IPS-NIHi7 (cell line): ENCODE data around the gene JPH3.
"Not testable (repeated sequence)": the region's sequence is repeated elsewhere in the genome, so short reads cannot be mapped to it uniquely, and the experiment has no call there.

ENCODE experiments used
- DNase-seq: peaks from one replicate; pipeline ENCODE4 v3.0.0; 2012; ENCODE audit warnings: mixed read lengths; ENCODE audit errors: extremely low spot score

The JPH3 gene

DNA sequence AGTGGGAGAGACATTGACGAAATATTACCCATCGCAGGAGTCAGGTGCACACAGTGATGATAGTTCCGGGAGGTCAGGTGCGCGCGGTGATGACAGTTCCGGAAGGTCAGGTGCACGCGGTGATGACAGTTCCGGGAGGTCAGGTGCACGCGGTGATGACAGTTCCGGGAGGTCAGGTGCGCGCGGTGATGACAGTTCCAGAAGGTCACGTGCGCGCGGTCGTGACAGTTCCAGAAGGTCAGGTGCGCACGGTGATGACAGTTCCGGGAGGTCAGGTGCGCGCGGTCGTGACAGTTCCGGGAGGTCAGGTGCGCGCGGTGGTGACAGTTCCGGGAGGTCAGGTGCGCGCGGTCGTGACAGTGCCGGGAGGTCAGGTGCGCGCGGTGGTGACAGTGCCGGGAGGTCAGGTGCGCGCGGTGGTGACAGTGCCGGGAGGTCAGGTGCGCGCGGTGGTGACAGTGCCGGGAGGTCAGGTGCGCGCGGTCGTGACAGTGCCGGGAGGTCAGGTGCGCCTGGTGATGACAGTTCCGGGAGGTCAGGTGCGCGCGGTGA, 78.8 kb downstream of the JPH3 start:
- DNase-seq: not testable (repeated sequence)

DNA sequence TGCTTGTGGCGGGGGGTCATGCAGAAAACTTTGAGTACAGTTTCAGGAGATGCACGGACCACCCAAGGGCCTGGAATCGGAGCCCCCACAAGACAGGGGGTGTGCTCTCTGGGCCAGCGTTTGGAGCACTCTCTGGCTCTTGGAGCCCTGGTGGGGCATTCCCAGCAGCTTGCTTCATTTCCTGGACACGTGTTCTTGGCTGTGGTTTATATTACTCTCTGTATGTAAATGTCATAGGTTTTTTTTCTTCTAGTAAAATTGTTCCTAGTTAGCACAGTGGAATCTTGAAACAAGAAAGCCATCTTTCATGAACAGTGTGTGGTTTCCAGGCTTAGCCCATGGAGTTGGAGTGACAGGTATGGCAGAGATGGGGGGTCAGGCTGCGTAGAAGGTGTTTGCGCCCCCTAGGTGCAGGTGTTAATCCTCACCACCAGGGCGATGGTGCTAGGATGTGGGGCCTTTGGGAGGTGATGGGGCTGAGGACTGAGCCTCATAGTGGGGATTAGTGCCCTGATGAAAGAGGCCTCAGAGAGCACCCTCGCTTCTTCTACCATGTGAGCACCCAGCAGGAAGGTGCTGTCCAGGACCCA, 79.8 kb downstream of the JPH3 start:
- peak; percentile 79 for DNase-seq

DNA sequence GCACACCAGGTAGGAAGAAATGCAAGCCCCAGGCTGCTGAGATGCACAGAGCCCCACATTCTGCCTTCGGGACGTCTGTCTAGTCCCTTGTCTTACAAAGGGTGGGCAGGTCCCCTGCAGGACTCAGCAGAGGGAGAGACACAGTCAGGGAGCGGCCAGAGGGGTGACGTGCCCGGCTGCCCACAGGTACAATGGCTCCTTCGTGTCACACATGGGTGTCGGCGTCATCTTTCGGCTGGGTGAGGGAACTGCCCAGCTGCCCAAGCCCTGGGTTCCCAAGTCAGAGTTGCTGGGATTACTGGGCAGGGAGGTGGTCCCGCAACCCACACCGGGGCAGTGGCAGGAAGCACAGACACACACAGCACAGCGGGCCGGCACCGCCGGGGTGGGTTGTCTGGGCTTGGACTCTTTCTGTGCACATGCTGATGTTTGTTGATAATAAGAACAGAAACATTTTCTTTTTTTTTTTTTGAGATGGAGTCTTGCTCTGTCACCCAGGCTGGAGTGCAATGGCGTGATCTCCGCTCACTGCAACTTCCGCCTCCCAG, 80.6 kb downstream of the JPH3 start:
- DNase-seq: no peak

DNA sequence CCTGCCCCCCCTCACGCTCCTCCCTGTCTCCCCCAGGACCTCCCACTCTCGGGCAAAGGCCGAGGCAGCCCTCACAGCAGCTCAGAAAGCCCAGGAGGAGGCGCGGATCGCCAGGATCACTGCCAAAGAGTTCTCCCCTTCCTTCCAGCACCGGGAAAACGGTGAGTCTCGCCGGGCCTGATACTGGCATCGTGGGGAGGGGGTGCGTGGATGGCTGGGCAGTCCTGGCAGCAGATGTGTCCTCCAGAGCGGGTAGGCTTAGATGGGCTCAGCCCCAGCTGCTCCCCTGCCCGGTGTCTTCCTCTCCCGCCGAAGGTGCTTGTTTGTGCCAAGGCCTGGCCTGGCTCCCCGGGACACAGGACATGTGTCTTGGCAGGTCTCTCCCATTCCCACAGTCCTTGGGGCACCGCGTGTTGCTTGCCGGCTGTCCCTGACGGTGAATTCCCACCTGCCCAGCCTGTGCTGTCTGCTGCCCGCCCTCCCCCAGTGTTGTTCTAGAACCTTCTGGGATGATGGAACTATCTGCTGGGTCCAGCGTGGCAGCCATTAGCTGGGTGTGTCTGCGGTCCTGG, 81.9 kb downstream of the JPH3 start:
- DNase-seq: no peak

DNA sequence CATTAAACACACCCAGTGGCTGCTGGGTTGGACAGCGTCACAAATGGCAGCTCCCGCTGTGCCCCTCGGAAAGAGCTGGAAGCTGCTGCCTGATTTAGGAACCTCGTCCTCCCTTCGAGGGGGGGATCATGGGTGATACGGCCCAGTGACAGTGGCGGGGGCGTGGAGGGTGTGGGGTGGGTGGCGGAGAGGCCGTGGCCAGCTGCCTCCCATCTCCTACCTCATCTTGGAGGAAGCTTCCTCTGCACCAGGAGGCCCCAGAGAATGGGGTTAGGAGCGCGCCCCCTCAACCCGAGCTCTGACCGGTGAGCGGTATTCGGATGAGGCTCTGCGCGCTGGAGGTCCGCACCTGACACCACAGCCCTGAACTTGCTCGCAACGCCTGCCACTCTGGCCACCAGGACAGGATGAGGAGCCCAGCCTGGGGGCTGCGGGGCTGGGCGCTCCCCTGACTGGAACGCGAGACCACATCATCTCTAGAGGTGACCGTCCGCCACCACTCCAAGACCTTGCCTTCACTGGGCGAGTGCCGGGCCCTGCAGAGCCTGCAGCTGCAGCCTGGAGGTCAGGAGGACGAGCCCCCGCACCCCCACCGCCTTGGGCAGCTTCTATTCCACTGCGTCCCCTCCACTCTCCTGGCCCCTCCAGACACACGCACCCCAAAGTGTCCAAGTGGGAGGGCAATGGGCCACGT, 82.5 kb downstream of the JPH3 start:
- DNase-seq: no peak

DNA sequence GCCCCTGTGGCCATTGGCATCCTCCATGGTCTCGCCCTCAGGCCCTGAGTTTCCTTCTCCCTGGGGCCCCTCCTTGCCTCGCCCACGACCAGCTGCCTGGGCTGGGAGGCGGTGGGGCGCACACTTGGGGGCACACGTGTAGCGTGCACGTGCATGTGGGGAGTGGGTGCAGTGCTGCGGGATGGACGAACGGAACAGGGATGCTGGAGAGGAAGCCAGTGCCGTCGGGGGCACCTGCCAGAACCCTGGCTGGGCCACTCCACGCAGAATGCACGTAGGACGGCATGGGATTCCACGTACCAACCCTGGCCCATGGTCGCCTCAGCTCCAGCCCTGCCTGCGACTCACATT, 83.1 kb downstream of the JPH3 start:
- DNase-seq: no peak

DNA sequence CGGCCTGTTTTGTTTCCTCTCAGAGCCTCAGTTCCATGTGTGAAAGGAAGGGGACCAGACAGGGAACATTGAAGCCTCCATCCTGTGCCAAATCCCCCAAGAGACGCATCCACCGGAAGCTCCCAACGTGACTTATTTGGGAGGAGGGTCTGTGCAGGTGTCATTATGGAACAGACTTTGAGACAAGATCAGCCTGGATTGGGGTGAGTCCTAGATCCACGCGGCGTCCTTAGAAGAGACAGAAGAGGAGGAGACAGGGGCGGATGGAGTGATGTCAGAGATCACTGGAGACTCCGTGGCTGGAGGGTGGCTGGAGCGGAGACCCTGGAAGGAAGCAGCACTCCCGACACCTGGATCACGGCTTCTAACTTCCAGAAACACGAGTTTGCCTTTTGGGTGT, 83.5 kb downstream of the JPH3 start:
- no peak for DNase-seq

DNA sequence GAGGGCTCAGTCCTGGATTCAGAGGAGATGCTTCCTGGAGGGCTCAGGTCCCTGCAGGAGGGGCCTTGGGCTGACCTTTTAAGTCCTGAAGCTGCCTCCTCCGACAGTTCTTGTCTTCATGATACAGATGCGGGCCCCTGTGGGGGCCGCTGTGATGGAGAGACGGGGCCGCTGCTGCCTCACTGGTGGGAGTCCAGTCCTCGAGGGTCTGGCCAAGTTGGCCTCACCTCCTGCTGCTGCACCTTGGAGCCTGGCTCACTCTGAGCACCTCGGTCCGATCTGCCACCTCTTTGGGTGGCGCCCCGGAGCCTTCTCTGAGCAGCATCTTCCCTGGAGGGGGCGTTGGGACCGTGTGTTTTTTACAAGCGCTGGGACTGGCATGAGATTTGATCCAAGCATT, 84.4 kb downstream of the JPH3 start:
- DNase-seq: no peak

DNA sequence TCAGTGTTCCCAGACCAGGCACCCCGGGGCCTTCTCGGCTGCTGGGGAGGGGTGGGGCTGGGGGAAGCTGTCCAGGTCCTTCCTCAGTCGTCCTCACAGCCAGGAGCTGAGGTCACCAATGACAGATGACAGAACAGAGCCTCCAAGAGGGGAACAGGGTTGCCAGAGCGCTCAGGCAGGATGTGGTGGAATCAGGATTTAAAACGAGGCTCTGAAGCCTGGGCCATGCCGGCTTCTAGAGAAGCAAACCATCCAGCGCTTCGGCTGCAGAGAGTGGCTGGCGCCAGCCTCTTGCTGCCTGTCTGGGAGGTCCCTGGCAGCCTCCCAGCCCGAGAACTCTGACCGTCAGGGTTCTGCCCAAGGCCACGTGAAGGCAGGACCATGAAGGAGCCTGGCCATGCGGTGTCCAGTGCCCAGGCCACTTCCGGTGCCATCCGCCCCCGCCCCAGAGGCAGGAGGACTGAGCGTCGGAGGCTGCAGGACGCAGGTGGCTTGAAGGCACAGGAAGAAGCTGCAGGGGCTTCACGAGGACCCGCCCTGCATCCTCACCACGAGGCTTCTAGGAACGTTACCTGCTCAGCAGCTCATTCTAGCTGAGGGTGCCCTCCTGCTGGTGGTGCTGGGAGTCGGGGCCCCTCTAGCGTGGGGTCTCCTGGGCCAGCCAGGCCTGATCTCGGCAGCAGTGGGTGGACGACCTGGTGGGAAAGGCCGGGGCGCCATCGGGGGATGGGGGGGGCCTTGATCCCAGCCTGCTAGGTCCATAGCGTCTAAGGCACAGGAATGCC, 85.0 kb downstream of the JPH3 start:
- DNase-seq: no peak

DNA sequence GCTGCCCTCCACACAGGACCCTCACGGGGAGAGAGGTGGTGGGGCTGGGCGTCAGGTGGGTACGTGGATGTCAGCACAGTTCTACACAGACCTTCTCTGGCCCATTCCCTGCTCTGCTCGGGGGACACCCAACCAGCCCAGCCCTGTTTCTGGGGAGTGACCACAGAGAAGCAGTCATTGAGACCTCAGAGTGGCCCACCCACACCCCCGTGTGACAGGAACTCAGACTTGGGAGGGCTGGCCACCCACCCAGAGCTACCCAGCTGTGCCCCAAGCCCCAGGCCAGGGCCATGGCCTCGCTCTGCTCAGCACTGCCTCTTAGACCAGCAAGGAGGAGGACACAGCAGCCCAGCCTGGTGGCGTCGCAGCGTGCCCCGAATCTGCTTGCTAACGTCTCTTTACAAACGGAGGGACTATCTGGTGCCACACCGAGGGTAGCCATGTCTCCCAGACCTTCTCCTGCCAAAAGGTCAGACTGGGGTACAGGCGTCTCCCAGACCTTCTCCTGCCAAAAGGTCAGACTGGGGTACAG, 85.8 kb downstream of the JPH3 start:
- DNase-seq: no peak

DNA sequence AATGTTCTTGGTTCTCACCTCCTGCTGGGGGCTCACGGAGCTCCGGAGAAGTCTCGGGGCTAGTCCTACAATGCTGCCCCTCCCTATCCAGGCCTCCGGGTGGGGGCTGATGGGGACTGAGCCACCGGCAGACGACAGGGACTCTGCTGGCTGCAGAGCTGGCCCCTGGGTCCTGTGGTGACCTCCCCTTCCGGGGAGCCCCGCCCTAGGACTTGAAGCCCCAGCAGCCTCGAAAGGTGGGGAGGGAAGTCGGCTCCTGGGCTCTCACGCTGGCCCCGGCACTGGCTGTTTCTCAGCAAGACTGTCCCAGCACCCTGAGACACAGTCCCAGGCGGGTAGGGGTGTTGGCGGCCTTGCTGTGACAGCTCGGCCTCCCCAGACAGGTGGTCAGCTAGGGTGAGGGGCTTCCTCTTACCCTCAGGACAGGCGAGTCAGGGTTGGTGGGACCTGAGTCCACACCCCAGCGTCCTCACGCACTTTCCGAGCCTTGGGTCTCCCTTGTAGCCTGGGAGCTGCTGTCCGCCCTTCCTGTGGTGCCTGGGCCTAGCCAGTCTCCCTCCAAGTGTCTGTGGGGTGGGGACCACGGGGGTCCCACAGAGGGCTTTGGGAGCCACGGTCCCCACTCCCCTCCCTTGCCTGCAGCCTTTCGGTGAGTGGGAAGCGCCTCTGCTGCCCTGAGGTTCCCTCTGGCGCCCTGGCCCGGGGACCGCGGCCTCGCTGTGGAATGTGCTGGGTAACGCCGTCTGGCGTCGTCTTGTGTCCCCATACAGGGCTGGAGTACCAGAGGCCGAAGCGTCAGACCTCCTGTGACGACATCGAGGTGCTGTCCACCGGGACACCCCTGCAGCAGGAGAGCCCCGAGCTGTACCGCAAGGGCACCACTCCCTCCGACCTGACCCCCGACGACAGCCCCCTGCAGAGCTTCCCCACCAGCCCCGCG, 86.8 kb downstream of the JPH3 start:
- DNase-seq: no peak

DNA sequence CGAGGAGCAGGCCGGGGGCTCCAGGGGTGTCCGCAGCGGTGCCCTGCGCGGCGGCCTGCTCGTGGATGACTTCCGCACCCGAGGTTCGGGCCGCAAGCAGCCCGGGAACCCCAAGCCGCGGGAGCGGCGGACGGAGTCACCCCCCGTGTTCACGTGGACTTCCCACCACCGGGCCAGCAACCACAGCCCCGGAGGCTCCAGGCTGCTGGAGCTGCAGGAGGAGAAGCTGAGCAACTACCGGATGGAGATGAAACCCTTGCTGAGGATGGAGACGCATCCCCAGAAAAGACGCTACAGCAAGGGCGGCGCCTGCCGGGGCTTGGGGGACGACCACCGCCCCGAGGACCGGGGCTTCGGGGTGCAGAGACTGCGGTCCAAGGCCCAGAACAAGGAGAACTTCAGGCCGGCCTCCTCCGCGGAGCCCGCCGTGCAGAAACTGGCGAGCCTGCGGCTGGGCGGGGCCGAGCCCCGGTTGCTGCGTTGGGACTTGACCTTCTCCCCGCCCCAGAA, 87.7 kb downstream of the JPH3 start:
- DNase-seq: no peak

DNA sequence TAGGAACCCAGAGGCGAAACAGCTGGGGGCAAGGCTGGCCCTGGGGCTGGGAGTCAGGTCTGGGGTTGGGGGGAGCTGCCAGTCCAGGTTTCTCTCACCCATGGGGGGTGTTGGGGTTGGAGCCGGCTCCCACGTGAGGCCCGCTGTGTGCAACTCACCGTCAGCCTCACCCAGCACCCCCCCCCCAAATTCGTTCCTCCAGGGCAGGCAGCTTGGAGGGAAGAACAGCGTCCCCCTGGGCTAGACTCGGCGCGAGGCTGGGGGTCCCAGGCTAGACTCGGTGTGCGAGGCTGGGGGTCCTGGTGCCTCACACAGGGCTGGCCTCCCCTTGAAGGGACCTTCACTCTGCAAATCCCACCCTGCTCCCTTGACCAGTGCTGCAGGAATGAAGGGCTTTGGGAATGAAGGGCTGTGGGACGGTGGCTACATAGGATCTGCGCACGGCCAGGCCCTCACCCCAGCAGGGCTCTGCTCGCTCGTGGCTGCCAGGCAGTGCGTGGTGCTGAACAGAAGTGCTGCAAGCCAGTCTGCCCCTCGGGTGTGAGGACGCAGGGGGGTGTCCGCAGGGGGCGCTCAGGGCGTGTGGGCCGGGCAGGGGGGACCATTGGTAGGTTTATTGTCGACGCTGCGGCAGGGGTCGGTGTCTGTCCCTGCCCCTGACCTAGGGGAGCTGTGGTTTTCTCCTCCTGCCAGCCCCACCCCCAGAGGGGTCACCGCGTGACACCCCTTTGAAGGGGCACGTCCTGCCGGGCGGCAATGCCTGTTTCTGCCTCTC, 88.8 kb downstream of the JPH3 start:
- DNase-seq: no peak

DNA sequence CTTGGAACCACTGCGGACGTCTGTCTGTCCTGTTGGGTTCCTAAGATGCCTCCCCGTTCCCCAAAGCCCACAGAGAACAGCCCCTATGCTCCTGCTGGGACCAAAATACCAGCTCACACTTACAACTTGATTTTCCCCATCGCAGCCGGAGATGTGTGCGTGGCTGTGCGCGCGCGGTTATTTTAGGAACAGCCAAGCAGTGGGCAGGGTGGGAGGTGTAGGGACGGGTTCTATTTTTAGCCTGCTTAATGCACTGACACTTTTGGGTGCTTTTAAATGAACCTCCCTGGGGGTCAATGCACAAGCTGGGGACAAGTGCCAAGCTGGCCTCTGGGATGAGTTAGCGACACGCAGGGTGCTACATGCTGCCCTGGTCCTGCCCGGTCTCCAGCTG, 89.4 kb downstream of the JPH3 start:
- DNase-seq: no peak

DNA sequence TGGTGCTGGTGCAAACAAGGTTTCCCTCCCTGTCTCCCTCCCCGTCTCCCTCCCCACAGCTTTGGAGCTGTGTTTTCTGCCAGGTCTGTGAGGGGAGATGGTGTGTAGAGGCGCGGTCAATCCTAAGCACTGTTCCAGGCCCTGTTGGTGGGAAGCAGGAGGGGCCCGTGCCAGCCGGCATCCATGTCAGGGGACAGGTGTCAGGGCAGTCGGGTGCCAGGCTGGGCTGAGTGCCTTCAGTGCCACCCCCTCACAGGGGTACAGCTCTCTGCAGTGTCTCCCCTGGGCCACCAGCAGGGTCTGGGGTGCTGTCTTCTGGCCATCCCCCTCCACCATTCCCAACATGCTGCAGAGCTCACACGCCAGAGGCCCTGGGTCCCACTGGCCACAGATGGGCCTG, 89.9 kb downstream of the JPH3 start:
- DNase-seq: no peak

DNA sequence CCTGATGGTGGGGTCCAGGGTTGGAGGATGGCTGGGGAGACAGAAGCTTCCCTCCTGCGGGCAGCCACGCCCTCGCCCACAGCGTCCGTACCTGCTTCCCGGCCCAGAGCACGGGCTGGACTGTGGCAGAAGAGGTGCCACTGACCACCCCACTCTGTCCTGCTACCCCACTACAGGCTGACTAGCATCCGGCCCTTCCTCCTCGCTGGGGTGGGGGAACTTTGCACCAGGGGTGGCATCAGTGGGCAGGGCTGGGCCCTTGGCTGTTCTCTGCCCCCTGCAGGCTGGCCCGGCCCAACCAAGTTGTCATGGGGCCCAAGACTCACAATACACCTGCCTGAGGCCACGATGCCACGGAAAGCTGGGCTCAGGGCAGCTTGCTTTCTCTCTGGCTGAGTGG, 90.4 kb downstream of the JPH3 start:
- DNase-seq: no peak

DNA sequence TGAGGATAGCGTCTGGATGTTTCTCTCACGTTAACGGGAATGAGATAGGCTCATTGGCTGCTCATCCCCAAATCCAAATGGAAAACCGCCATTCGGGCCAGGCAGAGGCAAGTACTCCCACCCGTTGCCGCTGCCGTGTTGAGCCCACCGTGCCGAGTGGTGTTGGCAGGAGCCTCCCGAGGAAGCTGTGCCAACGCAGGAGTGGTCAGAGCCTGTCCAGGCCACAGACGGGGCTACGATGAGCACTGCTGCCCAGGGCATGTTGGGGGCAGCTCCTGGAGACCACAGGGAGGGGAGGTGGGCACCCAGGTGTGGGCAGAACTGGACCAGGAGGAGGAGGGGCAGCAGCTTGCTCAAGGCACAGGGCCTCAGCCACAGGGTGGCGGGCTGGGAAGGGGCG, 91.5 kb downstream of the JPH3 start:
- DNase-seq: no peak

DNA sequence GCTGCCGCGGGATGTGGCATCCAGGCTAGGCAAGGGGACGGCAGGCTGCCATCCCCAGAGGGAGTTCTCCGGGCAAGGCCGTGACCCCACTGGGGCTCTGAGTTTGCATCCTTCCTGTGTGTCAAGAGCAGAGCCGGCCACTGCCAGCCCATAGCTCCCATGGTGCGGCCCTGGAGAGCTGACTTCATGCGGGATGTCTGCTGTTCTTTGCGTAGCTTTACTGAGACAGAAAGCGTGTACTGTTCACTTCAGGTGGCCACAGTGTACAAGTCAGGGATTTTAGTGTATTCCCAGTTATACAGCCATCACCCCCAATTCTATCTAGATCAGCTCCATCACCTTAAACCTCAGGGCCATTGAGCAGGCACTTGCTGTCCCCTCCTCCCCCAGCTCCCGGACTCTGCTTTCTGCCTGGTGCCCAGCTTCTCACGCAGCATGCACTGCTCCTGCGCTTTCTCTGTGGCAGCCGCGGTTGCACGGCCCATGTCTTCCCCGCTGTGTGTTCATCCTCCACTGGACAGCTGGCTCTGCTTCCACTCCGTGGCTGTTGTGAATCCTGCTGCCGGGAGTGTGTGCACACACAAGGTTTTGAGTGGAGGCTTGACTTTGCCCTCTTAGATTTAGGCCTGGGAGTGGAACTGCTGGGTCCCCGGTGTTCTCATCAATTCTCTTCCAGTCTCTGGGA, 92.3 kb downstream of the JPH3 start:
- DNase-seq: no peak

DNA sequence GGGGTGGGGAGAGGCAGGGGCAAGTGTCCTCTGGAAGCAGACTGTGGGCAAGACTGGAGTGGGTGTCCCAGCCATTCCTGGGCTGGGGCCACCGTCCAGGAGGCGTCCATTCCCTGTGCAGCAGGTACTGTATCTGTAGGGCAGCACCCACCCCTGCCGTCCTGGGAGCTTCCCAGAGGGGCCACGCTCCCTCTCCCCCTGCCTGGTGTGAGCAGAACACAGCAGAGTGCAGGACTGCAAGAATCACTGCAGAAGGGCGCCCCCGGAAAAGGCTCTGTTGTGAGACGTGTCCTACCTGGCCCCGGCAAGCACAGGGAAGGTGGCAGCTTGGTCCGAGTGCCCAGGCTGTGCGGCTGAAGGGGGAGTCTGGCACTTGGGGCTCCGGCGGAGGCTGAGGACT, 93.2 kb downstream of the JPH3 start:
- no peak for DNase-seq
